Omental fat pad (tissue), 4 donors: ENCODE results near the gene GABARAP. TPM values are rescaled to one million over a fixed set of nuclear protein-coding genes. Genes with fewer than 3 reads are reported as not detected.
"Not testable (repeated sequence)": the region's sequence is repeated elsewhere in the genome, so short reads cannot be mapped to it uniquely, and the experiment has no call there.

ENCODE experiments used
- ATAC-seq: fragments of 150-250 bp; one replicate; pipeline ENCODE4 v1.9.1; 2016; ENCODE audit warnings: mild to moderate bottlenecking, moderate library complexity; ENCODE audit not compliant: low FRiP score
- DNase-seq: peaks from one replicate; pipeline ENCODE4 v3.0.0-alpha.2; 2019; ENCODE audit warnings: low spot score
- total RNA-seq, 4 donors: library from RNA; depleted of rRNA; stranded (reverse); fragments of >200 nt; gene quantifications; one replicate each; pipeline ENCODE4 v1.1.0, GENCODE V29; 2016
- TF ChIP-seq, protein P1 (sequence below), 3 donors: fragments of 450-650 bp; IDR thresholded peaks; one replicate each; pipeline ENCODE4 v1.5.1; 2016 to 2017; ENCODE audit warnings: antibody characterized with exemption in 3 of 3, mild to moderate bottlenecking in 3 of 3, moderate library complexity in 2 of 3

GABARAP gene
- total RNA-seq, 4 donors from 2014 or later, result 316 to 526 (median 376) TPM

DNA sequence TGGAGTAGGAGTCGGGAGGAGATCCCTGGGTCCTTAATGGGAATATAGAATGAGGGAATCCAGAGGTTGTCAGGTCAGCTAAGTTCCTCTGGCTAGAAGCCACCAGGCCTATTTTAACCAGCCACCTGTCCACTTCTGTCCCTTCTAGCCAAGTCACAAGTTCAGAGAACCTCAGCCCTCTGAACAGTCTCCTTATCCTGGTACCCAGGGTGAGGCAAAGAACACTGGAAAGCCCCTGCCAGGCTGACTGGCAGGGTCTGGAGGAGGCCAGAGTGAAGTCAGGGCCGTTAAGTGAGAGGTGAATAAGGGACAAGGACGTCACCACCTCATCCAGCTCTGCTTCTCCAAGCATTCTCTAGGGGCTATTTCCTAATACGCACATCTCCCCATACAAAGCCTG, 6.5 kb upstream of the GABARAP start:
- TF ChIP-seq, protein P1, sequence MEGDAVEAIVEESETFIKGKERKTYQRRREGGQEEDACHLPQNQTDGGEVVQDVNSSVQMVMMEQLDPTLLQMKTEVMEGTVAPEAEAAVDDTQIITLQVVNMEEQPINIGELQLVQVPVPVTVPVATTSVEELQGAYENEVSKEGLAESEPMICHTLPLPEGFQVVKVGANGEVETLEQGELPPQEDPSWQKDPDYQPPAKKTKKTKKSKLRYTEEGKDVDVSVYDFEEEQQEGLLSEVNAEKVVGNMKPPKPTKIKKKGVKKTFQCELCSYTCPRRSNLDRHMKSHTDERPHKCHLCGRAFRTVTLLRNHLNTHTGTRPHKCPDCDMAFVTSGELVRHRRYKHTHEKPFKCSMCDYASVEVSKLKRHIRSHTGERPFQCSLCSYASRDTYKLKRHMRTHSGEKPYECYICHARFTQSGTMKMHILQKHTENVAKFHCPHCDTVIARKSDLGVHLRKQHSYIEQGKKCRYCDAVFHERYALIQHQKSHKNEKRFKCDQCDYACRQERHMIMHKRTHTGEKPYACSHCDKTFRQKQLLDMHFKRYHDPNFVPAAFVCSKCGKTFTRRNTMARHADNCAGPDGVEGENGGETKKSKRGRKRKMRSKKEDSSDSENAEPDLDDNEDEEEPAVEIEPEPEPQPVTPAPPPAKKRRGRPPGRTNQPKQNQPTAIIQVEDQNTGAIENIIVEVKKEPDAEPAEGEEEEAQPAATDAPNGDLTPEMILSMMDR (IDR thresholded peaks at IDR 0.05), result no peak
- ATAC-seq (no peak), DNase-seq (no peak)

DNA sequence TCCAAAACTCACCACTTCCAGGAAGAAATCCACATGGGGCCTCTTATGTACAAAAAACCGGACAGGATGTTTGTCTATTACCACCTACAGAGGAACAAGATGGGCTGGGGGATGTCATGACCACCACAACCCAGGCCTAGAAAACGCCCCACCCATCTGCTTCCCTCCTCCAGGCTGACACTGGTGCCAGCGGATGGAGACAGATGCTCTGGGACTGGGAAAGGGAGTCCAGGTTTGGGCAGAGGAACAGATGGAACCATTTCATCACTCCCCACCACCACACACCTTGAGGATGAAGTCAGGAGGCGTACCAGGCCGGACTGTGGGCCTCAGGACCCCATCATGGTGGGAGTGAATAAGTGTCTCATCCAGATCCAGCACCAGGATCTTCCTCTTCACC, 4.5 kb upstream of the GABARAP start:
- TF ChIP-seq, protein P1 (IDR thresholded peaks at IDR 0.05), result no peak
- DNase-seq (no peak), ATAC-seq (no peak)

DNA sequence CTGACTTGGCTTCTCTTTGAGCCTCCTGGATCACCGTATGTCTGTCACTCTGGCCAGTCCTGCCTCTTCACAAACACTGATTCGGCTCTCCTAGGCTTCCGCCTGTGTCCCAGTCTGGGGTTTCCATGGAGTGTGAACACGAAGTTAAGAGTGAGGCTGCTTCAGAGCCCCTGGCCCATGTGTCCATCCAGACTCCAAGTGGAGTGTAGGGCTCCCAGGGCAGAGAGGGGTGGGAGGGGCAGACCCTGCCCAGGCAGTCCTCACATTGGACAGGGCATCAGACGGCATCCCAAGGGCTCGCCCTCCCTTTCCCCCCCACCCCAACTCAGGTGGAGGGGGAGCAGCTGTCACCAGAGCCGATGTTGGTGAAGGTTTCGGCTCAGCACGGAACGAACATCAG, 1.6 kb upstream of the GABARAP start:
- DNase-seq, ATAC-seq: not testable (repeated sequence)

DNA sequence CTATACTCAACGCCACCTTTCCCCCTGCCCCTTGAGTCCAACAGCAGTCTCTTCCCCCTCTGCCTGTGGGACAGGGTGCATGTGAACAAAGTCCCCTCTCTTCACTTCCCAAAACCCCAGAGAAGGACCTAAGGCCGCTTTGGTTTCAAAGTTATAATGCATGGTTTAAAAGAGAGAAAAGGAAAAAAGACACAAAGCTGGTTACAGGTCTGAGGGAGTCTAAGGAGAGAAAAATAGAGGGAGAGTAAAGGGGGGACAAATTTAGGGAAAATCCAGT, 1.1 kb upstream of the GABARAP start:
- ATAC-seq, result no peak
- TF ChIP-seq, protein P1 (IDR thresholded peaks at IDR 0.05), result no peak
- no peak for DNase-seq

DNA sequence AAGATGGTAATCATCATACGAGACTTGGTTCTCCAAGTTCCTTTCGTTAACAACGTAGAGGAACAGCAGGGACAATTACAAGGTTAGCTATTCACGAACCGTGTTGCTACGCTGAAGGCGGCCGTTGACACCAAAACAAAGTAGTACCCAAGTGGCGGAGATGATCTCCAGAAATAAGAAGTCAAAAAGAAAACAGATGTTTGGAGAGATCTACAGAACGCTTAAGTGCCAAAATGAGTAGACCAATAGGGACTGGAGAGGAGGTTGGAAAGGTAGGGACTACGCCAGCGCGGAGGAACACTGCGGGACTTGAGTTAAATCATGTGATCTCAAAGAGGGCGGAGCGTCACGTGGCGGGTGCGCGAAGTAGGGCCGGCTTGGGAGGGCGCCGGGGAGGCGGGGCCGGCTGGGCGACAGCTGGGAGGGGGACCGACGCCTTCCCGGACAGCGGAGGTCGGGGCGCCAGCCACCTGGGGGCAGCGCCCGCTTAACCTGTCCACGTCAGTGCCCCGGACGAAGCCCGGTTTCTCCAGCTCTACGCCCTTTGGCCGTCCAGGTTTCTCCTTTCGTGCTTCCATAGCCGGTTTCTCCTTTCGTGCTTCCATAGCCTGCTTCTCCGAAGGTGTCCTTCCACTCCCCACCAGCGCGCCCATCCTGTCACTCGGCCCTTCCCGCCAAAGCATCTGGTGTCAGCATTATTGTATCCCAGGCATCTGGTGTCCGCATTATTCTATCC, 636 bp upstream of the GABARAP start:
- peak; percentile 97 for DNase-seq
- peak; percentile 45 for ATAC-seq
- TF ChIP-seq, protein P1 (IDR thresholded peaks at IDR 0.05), result no peak

DNA sequence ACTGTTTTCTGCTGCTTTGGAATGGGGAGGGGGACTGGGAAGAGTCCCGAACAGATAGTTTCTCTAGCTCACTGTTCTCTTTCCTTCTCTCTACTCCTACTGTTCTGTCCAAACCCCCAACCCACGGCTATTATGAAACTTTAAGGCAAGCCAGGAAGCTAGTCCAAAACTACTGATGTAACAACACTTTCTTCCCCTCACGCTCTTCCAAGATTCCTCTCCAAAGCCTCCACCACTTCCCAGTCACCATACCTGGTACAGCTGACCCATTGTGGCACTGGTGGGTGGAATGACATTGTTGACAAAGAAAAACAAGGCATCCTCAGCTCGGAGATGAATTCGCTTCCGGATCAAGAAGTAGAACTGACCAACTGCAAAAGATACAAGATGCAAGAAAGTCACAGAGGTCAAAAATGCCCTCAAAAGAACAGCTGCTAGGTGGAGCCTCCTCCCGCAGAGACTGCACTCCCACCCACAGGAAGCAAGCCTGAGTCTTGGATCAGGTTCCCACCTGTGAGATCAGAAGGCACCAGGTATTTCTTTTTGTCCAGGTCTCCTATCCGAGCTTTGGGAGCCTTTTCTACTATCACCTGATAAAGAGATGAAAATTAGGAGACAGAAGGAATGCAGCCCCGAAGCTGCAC, 1.0 kb downstream of the GABARAP start:
- TF ChIP-seq, protein P1 (IDR thresholded peaks at IDR 0.05), result no peak

DNA sequence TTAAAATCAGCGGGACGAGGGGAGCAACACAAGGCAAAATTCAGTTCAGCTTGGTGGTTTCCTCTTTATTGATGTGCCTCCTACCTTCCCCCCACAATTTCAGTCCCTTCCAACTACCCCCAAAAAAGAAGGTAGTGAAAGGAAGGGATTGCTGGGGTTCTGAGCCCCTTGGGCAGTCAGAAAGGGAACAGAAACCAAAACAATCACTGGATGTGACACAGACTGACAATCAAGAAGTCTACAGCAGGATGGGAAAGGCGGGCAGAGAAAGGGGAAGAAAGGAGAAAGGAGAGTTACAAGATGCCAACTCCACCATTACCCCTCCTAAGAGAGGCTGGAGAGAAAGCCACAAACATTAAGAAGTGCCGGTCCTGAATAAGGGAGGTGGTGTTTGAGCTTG, 1.9 kb downstream of the GABARAP start:
- TF ChIP-seq, protein P1 (IDR thresholded peaks at IDR 0.05), result no peak
- ATAC-seq (no peak), DNase-seq (no peak)

More for the DNA sequence above, 1.0 kb downstream of the GABARAP start:
- DNase-seq (no peak), ATAC-seq (no peak)
